GM19455 (cell line): Measurements from ENCODE around the gene LRRC26.

Experiments
- ATAC-seq: cut with Tn5 transposase; IDR thresholded peaks from one replicate; pipeline ENCODE4 v1.9.1; 2021; ENCODE audit not compliant: unreplicated experiment

LRRC26 gene

GRCh38 chr9:137169896-137170358, at the start of gene LRRC26:
Gene LRRC26 (minus strand): TSS chr9:137170051. CDS start chr9:137169943, 108 bp downstream.
- ATAC-seq: no peak

GRCh38 chr9:137218754-137219271, 49.0 kb upstream of the LRRC26 start:
- no peak for ATAC-seq

- ATAC-seq: no peak
These were observed 48.4 kb upstream of the LRRC26 start for GRCh38 chr9:137218212-137218753.

- ATAC-seq: no peak
These were observed 47.7 kb upstream of the LRRC26 start for GRCh38 chr9:137217276-137218211.

- ATAC-seq: no peak
These were observed 46.5 kb upstream of the LRRC26 start for GRCh38 chr9:137216188-137216965.

- no peak for ATAC-seq
These were observed 45.5 kb upstream of the LRRC26 start for GRCh38 chr9:137215196-137215986.

- no peak for ATAC-seq
These were observed 44.8 kb upstream of the LRRC26 start for GRCh38 chr9:137214620-137215019.

GRCh38 chr9:137213160-137214060, 43.6 kb upstream of the LRRC26 start:
- no peak for ATAC-seq

- ATAC-seq: no peak
These were observed 42.7 kb upstream of the LRRC26 start for GRCh38 chr9:137212520-137212919.

- no peak for ATAC-seq
These were observed 41.7 kb upstream of the LRRC26 start for GRCh38 chr9:137211532-137211931.

- no peak for ATAC-seq
These were observed 36.8 kb upstream of the LRRC26 start for GRCh38 chr9:137206602-137207001.

GRCh38 chr9:137205126-137206069, 35.5 kb upstream of the LRRC26 start, which contains the start of the genes NDOR1 and TMEM203:
Gene NDOR1 (plus strand): TSS chr9:137205700. CDS start chr9:137205778, 78 bp downstream.
Gene TMEM203 (minus strand): TSS chr9:137205648. CDS start chr9:137205414, 234 bp downstream.
- ATAC-seq: peak; percentile 31

GRCh38 chr9:137204731-137205125, 34.9 kb upstream of the LRRC26 start:
- ATAC-seq: no peak

GRCh38 chr9:137202966-137203365, 33.1 kb upstream of the LRRC26 start:
- ATAC-seq: no peak

- no peak for ATAC-seq
These were observed 31.5 kb upstream of the LRRC26 start for GRCh38 chr9:137201205-137201868.

- ATAC-seq: peak; percentile 80
These were observed 30.7 kb upstream of the LRRC26 start, which contains the start of gene TPRN for GRCh38 chr9:137200311-137201204. Gene TPRN (minus strand): TSS chr9:137200741. CDS start chr9:137200711, 30 bp downstream.
